HG02884 (cell line): ENCODE measurements around the gene TRPM8.

ENCODE experiments used
- ATAC-seq: cut with Tn5 transposase; IDR thresholded peaks from one replicate; pipeline ENCODE4 v1.9.1; 2021; ENCODE audit warnings: mild to moderate bottlenecking, moderate library complexity; ENCODE audit not compliant: unreplicated experiment

TRPM8 gene

DNA sequence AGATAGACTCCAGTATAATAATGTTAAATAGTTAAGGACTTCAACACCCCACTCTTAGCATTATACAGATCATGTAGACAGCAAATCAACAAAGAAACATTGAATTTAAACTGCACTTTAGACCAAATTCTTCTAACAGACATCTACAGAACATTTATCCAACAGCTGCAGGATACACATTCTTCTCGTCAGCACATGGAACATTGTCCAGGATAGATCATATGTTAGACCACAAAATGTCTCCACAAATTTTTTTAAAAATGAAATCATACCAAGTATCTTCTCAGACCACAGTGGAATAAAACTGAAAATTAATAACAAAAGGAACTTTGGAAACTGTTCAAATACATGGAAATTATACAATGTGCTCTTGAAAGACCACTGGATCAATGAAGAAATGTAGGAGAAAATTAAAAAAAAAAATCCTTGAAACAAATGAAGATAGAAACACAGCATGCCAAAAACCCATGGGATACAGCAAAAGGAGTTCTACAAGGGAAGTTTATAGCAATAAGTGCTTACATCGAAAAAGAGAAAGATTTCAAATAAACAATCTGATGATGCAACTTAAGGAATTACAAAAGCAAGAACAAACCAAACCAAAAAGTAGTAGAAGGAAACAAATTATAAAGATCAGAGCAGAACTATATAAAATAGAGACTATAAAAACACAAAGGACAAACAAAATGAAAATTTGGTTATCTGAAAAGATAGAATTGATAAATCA lies 121.1 kb downstream of the TRPM8 start:
- ATAC-seq = no peak

DNA sequence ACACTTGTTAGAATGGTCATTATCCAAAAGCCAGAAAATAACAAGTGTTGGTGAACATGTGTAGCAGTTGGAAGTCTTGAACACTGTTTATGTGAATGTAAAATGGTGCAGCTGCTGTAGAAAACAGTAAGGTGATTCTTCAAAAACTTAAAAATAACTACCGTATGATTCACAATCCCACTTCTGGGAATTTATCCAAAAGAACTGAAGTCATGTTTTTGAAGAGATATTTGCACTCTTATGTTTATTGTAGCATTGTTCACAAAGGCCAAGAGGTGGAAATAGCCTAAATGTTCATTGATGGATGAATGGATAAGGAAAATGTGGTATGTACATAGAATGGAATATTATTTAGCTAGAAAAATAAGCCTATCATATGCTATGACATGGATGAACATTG lies 127.0 kb downstream of the TRPM8 start:
- no peak for ATAC-seq

GRCh38 chr2:234046521-234046920 lies 129.3 kb downstream of the TRPM8 start:
- no peak for ATAC-seq

DNA sequence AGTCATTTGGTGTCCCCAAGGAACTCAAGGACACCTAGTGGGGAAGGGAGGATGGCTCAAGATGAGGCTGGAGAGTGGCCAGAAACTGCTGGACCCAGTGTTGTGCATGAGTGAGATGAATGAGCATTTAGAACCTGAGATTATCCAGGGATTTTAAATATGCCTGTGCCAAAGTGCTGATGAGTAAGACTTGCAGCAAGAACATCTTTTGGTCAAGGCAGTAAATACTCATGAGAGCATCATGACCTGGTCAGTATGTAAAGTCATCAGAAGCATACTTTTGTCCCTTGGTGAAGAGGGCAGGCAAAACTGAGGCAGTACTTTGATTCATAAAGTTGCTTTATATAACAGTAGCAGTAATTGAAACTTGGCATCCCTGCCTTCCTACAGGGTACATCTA lies 130.2 kb downstream of the TRPM8 start:
- ATAC-seq = no peak

- no peak for ATAC-seq
Observed at GRCh38 chr2:234048049-234048448, 130.9 kb downstream of the TRPM8 start.

DNA sequence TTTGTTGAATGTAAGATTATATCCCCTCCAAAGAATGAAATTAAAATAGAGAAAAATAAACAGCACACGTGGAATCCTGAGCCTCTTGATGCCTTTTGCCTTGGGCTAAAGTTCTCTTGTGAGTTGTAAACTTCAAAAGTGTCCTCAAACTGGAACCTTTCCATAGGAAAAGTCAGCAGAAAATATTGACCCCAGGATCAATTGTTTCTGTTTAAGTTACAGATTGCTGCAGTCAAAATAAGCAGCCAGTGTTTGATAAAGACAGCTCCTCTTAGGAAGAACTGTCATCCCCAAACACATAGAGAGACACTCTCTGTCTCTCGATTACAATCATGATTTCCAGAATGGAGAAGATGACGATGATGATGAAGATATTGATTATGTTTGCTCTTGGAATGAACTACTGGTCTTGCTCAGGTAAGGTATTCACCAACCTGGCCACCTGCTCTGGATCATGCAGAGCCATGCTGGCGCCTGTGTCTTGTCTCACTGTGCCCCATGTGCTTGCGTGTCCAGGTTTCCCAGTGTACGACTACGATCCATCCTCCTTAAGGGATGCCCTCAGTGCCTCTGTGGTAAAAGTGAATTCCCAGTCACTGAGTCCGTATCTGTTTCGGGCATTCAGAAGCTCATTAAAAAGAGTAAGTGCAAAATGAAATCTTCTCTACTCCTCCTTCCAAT lies 133.4 kb downstream of the TRPM8 start, which contains the start of gene SPP2:
SPP2 (plus strand) TSS at position 248 of the 681 bp plus-strand sequence; CDS start at position 333, 85 bp downstream.
- no peak for ATAC-seq

DNA sequence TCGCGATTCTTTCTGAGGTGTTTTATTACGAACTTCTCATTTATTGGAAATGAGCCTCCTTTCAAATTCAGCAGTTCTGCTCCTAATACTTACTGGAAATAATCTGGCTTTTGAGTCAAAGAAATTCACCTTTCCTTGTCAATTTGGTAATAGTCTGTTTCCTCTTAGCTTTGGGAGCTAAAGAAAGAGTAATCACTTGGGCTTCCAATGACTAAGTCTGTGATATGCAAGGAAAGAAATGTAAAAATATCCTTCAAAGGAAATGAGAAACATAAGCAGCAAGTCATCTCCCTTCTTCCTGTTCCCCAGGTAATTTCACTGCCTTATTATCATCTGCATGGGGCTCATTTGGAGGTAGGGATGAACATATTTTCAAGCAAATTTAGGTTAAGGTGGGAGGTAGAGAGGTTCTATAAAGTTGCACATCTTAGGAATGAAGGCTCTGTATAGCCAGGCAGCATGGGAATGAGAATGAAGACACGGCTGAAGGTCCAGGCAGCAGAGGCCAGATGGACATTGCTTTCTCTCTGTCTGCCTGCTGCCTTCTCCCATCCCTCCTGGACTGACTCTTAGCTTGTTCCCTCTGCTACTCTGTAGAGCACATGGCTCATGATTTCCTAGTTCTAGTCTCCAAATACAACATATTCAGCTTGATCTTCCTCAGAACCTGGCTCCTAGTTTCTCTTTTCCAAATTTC lies 134.3 kb downstream of the TRPM8 start:
- ATAC-seq = no peak

GRCh38 chr2:234058881-234059280 lies 141.7 kb downstream of the TRPM8 start:
- ATAC-seq = no peak

GRCh38 chr2:234060236-234060635 lies 143.1 kb downstream of the TRPM8 start:
- ATAC-seq = no peak

DNA sequence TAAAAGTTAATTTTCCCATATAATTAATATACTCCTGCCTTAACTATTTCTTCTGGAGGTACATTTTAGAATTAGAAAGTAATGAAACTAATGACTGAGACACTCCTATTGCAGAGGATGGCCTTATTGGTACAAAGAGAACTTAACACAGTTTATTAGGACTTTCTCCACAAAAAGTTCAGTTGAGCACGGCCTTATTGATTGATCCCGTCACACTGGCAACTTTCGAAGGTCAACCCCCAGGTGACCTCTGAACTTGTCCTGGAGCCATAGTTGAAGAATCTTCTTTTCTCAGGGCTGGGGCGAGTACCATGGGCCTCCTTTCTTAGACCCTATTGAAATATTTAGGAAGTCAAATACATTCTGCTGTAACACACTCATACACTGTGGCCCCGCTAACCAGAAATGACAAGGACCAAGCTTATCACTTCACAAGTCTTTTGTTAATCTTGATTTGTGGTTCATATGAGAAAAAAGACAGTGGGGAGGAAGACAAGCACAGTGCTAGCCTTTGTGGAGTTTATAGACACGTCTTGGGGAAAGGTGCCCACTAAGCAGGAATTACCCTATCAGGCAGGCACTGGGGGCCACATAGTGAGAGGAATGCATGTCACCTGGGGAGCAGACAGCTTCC lies 144.6 kb downstream of the TRPM8 start:
- ATAC-seq = no peak

DNA sequence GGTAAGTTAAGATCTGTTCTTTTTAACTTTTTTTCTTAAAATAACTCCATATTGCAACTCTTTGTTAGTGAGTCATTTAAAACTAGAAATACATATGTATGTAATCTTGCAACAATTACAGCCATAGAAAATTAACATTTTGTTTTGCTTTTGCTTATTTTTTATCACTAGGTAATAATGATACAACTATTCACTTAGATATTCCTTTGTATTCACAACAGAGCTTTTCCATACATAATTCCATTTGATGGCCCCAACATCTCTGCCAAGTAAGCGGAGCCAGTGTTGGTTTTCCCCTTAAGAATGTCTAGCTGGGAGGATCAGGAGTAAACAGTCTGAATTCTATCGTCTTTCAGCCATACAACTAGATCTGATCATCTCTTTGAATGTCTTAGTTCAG lies 149.4 kb downstream of the TRPM8 start:
- no peak for ATAC-seq
